ENCODE results near the gene P2RY12.

The P2RY12 gene

DNA sequence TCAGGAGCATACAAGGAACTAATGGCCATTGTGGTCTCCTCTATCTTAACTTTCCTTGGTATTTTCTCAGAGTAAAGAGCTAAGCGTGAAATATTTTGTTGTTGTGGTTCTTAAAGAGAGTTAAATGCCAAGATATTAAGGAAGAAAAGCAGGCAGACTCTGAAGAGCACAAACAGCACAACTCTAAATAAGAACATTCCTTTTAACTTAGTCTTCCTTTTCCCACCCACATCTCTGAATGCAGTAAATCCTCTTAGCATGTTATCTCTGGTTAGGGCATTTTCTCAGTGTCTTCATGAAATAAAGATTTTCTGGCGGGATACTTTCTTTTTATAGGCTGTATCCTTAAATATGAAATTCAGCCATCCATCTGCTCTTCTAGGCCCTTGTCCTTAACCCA, 69.4 kb downstream of the P2RY12 start:
- Histone ChIP-seq H3K4me3 (peak overlapping the region; percentile 8 to 38 (median 21)), H3K27ac (peak overlapping the region in 17 of 21 experiments; percentile 13 to 89 (median 80))

- Histone ChIP-seq H3K4me3 (peak overlapping the region in 5 of 7 experiments; percentile 8 to 38 (median 24)), H3K27ac (peak overlapping the region in 17 of 21 experiments; percentile 13 to 89 (median 80))
These were observed 70.0 kb downstream of the P2RY12 start for GRCh38 chr3:151314593-151314992.

DNA sequence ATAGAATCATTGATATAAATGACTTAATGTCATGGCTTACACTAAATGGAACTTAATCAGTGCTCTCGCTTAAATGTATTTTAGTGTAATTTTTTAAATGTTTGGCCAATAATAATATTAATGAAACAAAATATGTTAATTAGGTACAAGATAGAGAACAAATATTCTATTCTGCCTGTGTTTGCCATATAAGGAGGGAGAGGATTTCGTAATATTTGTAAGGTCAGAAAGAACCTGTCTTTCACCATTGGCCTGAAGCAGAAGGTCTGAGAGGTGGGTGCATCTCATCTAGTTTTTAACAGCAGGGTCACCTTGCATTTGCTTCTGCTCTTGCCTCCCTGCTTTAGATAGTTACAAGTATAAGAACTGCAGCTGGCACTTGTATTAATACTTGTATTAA, 70.4 kb downstream of the P2RY12 start:
- peak overlapping the region in 3 of 7 experiments; percentile 20 to 37 (median 24) for H3K4me3 ChIP-seq
- peak overlapping the region in 7 of 21 experiments; percentile 72 to 89 (median 82) for H3K27ac ChIP-seq

DNA sequence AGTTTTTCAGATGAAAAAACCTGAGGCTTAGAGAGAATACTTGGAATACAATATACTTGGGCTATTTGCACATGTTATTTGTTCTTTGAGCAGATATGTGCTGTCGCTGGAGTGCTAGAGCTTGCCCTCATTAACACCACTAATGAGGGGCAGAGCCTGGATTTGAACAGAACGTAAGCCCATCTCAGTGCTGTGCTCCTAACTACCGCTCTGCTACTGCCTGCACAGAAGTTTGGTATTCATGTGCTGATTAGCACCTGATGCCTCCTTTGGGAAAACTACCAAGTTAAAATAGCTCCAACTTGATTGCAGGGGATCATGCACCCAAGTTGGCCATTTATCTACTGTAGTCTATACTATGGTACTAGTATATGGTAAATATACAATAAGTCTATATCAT, 71.6 kb downstream of the P2RY12 start:
- H3K27ac ChIP-seq, result no peak overlapping the region
- H3K4me3 ChIP-seq, result peak overlapping the region in 1 of 7 experiments; percentile 2

GRCh38 chr3:151309566-151309965, 75.0 kb downstream of the P2RY12 start:
- Histone ChIP-seq H3K27ac (peak overlapping the region in 1 of 21 experiments; percentile 33), H3K4me3 (no peak overlapping the region)

- H3K4me3 ChIP-seq, result no peak overlapping the region
- peak overlapping the region in 6 of 21 experiments; percentile 4 to 73 (median 43) for H3K27ac ChIP-seq
These were observed 76.7 kb downstream of the P2RY12 start for GRCh38 chr3:151307583-151308488.

DNA sequence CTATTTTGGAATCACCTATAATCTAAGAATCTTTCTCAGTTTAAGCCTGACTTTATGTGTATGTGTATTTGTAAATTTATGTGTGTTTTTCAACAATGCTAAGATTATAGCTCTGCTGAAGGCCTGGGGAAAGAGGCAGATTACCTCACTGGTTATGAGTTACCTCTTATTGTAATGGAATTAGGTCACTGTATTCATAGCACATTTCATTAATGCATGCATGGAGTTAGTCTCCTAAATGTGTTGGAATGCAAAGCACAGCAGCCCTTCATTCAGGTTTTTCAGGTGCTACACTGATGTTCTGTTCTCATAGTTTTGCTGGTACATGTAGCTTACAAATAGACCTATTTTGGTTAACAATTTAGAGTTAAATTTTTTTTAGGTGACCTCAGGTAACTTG, 77.4 kb downstream of the P2RY12 start:
- Histone ChIP-seq H3K4me3 (no peak overlapping the region), H3K27ac (peak overlapping the region in 5 of 21 experiments; percentile 8 to 79 (median 41))

DNA sequence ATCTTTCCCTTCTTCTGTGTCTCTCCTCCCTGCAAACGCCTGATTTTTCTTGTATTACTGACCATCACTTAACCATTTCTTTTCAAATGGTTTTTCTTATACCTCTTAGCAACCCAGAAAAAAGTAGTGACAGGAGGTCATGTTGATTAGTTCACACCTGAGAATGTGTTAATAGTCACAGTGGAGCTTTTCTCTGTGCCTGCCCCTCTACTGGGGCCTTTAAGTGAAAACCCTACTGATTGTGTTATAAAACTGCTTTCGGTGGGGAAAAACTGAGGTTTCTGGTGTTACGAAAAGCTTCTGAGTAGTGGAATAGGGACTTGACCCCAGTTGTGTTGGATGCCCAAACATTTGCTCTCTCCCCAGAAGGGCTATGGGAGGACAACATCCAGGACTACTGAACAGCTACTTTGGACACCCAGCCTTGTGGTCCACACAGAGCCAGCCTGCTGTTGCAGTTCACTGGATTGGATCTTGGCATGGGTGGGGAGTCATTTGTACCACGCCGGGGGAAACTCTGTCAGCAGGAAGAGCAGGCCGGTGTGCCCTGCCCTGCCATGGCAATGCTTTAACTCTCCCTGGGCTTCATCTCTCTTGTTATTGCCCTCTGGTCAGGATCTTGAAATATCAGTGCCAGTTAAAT, 78.3 kb downstream of the P2RY12 start:
- H3K27ac ChIP-seq, result peak overlapping the region in 16 of 21 experiments; percentile 5 to 79 (median 35)

GRCh38 chr3:151305775-151306151, 78.8 kb downstream of the P2RY12 start:
- peak overlapping the region in 16 of 21 experiments; percentile 8 to 79 (median 39) for H3K27ac ChIP-seq
- H3K4me3 ChIP-seq, result no peak overlapping the region

More for the DNA sequence above, 78.3 kb downstream of the P2RY12 start:
- no peak overlapping the region for H3K4me3 ChIP-seq

DNA sequence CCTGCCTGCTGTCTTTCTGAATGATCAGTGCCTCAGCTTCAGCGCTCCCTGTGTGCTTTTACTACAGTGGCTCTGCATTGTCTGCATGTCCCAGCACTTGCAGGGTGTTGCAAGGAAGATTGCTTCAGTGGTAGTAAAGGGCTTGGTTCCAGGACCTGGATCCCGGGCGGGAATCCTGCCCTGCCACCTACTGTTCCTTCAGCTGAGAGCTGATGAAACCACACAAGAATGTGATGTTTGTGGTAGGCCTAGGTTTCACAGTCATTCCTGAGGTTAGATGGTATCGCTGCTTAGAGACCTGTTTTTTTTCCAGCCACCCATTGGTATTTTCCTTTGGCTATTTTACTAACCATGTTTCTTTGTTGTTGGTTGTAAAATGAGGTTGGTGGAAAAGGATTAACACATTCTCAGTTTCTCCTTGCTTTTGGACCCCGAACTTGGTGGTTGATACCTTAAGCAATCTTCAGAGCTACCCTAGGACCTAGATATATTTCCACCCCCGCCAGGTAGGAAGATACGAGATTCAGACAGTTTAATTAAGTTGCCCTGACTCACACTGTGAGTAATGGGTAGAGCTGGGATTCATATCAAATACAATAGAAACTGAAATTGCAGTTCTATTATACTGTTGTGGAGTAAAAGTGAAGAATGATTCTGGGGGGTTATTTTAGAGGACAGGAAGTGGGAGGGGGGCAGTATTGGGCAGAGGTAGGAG, 79.3 kb downstream of the P2RY12 start:
- peak overlapping the region in 18 of 21 experiments; percentile 10 to 79 (median 42) for H3K27ac ChIP-seq
- H3K4me3 ChIP-seq, result no peak overlapping the region

GRCh38 chr3:151303751-151304150, 80.8 kb downstream of the P2RY12 start:
- peak overlapping the region in 7 of 21 experiments; percentile 14 to 79 (median 39) for H3K27ac ChIP-seq
- H3K4me3 ChIP-seq, result no peak overlapping the region

DNA sequence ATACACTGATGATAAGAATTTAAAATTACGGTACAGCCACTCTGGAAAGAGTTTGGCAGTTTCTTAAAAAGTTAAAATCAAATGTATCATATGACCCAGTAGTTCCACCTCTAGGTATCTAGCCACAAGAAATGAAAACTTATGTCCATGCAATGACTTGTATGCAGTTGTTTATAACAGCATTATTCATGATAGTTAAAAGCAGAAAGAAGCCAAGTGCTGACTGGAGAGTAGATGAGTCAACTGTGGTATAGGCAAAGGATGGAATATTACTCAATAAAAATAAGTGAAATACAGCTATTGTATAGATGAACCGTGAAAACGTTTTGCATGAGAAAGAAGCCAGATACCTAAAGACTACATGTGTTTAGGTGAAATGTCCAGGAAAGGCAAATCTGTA, 82.8 kb downstream of the P2RY12 start:
- Histone ChIP-seq H3K4me3 (no peak overlapping the region), H3K27ac (no peak overlapping the region)

GRCh38 chr3:151300539-151300938, 84.0 kb downstream of the P2RY12 start:
- no peak overlapping the region for H3K27ac ChIP-seq
- no peak overlapping the region for H3K4me3 ChIP-seq

DNA sequence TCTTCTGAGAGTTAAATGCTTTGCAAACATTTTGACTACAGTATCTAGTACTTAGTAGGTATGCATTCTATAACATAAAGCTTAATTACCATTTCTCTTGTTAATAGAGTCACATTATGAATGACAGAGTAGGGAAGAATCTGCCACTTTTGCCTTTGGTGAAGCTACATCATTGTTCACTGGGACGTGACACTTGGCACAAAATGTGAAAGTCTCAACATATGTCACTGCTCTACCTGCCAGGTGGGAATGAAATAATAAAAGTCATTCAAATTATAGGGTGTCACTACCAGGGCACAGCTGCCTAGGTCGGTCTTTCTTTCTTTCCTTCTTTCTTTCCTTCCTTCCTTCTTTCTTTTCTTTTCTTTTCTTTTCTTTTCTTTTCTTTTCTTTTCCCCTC, 85.5 kb downstream of the P2RY12 start:
- no peak overlapping the region for H3K27ac ChIP-seq
- H3K4me3 ChIP-seq, result no peak overlapping the region

DNA sequence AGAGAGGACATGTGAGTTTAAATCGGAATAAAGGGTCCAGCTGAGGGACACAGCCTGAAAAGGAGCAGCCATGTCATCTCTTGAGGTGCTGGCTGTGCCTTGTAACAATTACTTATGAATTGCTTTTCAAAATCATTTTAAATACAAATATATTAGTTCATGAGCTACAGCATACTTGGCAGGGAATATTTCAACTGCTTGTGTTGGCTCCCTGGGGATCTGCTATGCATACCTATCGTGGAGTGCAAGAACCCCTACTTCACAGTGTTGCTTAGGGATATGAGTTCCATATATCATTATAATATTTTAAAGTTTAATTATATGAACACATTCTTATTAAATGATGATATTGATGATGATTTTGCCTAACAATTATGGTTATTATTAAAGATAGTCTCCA, 87.1 kb downstream of the P2RY12 start:
- H3K4me3 ChIP-seq, result no peak overlapping the region
- H3K27ac ChIP-seq, result no peak overlapping the region

- Histone ChIP-seq H3K27ac (no peak overlapping the region), H3K4me3 (no peak overlapping the region)
These were observed 88.3 kb downstream of the P2RY12 start for GRCh38 chr3:151296226-151296625.

GRCh38 chr3:151293127-151293526, 91.4 kb downstream of the P2RY12 start:
- no peak overlapping the region for H3K27ac ChIP-seq
- H3K4me3 ChIP-seq, result no peak overlapping the region

DNA sequence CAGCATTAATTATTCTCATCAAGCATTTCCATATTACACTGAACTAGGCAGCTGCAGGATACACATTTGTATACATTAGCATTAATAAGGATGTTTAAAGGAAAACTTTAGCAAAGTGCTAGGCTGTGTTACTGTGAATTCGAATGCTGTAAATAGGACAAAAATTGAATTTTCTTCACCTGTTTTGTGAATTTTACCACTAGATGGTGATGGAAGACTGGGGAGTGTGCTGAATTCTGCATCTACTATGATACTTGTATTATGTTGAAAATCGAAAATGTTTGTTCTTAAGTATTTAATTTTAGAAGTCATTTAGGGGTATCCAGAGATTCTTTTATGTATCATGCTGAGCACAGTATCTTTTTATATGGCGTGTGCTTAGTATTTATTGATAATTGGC, 93.9 kb downstream of the P2RY12 start:
- H3K4me3 ChIP-seq, result no peak overlapping the region
- no peak overlapping the region for H3K27ac ChIP-seq

DNA sequence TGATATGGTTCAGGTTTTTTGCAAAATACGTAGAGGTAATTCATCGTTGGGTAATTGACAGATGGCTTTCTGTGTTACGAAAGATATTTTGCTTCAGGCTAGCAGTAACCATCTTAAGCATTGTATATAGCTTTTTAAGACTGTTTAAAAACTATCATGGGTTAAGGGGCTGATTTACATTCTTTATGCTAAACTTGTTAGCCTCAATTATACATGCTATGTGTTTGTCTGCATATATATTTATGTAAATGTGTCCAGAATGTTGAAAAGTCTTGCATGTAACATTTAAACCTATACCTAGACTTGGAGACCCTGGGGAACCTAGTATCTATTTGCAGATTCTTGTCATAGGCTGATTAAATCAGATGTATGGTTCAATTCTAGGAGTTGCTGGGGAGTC, 95.1 kb downstream of the P2RY12 start:
- no peak overlapping the region for H3K4me3 ChIP-seq
- H3K27ac ChIP-seq, result no peak overlapping the region

Measured in skin epidermis (tissue), 12 donors.